HUES6 (cell line): ENCODE data around the gene SULT1A2.
"Not testable (repeated sequence)": the region's sequence is repeated elsewhere in the genome, so short reads cannot be mapped to it uniquely, and the experiment has no call there.

Source experiments
- H3K27ac ChIP-seq: 2 replicates; pipeline ENCODE4 v1.7.0; 2013; ENCODE audit warnings: low read depth, mild to moderate bottlenecking, low read length, inconsistent platforms
- H3K27me3 ChIP-seq: 2 replicates; pipeline ENCODE4 v1.6.1; 2013; ENCODE audit warnings: low read length; ENCODE audit not compliant: control insufficient read depth, insufficient read depth
- H3K36me3 ChIP-seq: 2 replicates; pipeline ENCODE4 v1.6.1; 2013; ENCODE audit warnings: low read length; ENCODE audit not compliant: control insufficient read depth, insufficient read depth
- H3K4me1 ChIP-seq: 2 replicates; pipeline ENCODE4 v1.6.1; 2013; ENCODE audit warnings: low read length; ENCODE audit not compliant: control insufficient read depth, insufficient read depth
- H3K4me3 ChIP-seq: 2 replicates; pipeline ENCODE4 v1.5.1; 2013; ENCODE audit warnings: low read depth, low read length
- H3K9ac ChIP-seq: one replicate; pipeline ENCODE4 v1.6.1; 2013; ENCODE audit warnings: mild to moderate bottlenecking, low read length
- H3K9me3 ChIP-seq: 2 replicates; pipeline ENCODE4 v1.6.1; 2013; ENCODE audit warnings: low read depth, low read length; ENCODE audit not compliant: control insufficient read depth, insufficient read depth

SULT1A2 gene

GRCh38 chr16:28608496-28608808, 11.6 kb upstream of the SULT1A2 start:
- H3K9ac ChIP-seq, H3K4me3 ChIP-seq: not testable (repeated sequence)

GRCh38 chr16:28607681-28608495, 11.0 kb upstream of the SULT1A2 start:
- H3K36me3 ChIP-seq, H3K27me3 ChIP-seq, H3K27ac ChIP-seq, H3K9me3 ChIP-seq, H3K9ac ChIP-seq, H3K4me3 ChIP-seq: not testable (repeated sequence)
- peaks cover 19% of the 10 kb centered on the region for H3K4me1 ChIP-seq

More at GRCh38 chr16:28608496-28608808, 11.6 kb upstream of the SULT1A2 start:
- H3K27me3 ChIP-seq, H3K9me3 ChIP-seq, H3K36me3 ChIP-seq, H3K27ac ChIP-seq: not testable (repeated sequence)
- H3K4me1 ChIP-seq, result peaks cover 19% of the 10 kb centered on the region

- Histone ChIP-seq H3K4me1 (peaks cover 19% of the 10 kb centered on the region), H3K36me3 (no peaks in the 10 kb centered on the region), H3K27me3 (no peaks in the 10 kb centered on the region)
Measured at GRCh38 chr16:28607116-28607623, 10.3 kb upstream of the SULT1A2 start.

GRCh38 chr16:28606291-28607115, 9.7 kb upstream of the SULT1A2 start:
- Histone ChIP-seq H3K27me3 (no peaks in the 10 kb centered on the region), H3K36me3 (no peaks in the 10 kb centered on the region), H3K9me3 (no peaks in the 10 kb centered on the region), H3K27ac (no peak overlapping the region), H3K9ac (no peak overlapping the region), H3K4me1 (peaks cover 19% of the 10 kb centered on the region), H3K4me3 (no peak overlapping the region)

More at GRCh38 chr16:28607116-28607623, 10.3 kb upstream of the SULT1A2 start:
- no peak overlapping the region for H3K27ac ChIP-seq
- no peak overlapping the region for H3K9ac ChIP-seq
- no peaks in the 10 kb centered on the region for H3K9me3 ChIP-seq
- H3K4me3 ChIP-seq, result no peak overlapping the region

GRCh38 chr16:28604186-28604565, 7.3 kb upstream of the SULT1A2 start:
- peaks cover 3% of the 10 kb centered on the region; the same call in 1 of the 2 replicates for H3K4me1 ChIP-seq
- no peak overlapping the region for H3K27ac ChIP-seq
- H3K36me3 ChIP-seq, result no peaks in the 10 kb centered on the region
- no peaks in the 10 kb centered on the region for H3K27me3 ChIP-seq
- H3K9ac ChIP-seq, result no peak overlapping the region
- no peaks in the 10 kb centered on the region for H3K9me3 ChIP-seq
- H3K4me3 ChIP-seq, result no peak overlapping the region

GRCh38 chr16:28603381-28604185, 6.7 kb upstream of the SULT1A2 start:
- no peaks in the 10 kb centered on the region for H3K9me3 ChIP-seq
- H3K27ac ChIP-seq, result no peak overlapping the region
- H3K9ac ChIP-seq, result no peak overlapping the region
- H3K27me3 ChIP-seq, result no peaks in the 10 kb centered on the region
- H3K4me3 ChIP-seq, result no peak overlapping the region
- no peaks in the 10 kb centered on the region for H3K36me3 ChIP-seq
- H3K4me1 ChIP-seq, result no peaks in the 10 kb centered on the region

- Histone ChIP-seq H3K9ac (no peak overlapping the region), H3K4me1 (peaks cover 7% of the 10 kb centered on the region), H3K36me3 (no peaks in the 10 kb centered on the region), H3K9me3 (no peaks in the 10 kb centered on the region), H3K27ac (no peak overlapping the region), H3K27me3 (no peaks in the 10 kb centered on the region), H3K4me3 (no peak overlapping the region)
Measured at GRCh38 chr16:28602529-28602928, 5.7 kb upstream of the SULT1A2 start.

GRCh38 chr16:28602062-28602461, 5.2 kb upstream of the SULT1A2 start:
- H3K27ac ChIP-seq, H3K27me3 ChIP-seq, H3K9ac ChIP-seq, H3K36me3 ChIP-seq, H3K4me3 ChIP-seq, H3K9me3 ChIP-seq: not testable (repeated sequence)
- H3K4me1 ChIP-seq, result peaks cover 12% of the 10 kb centered on the region

GRCh38 chr16:28601589-28601988, 4.7 kb upstream of the SULT1A2 start:
- H3K9ac ChIP-seq, H3K27me3 ChIP-seq, H3K27ac ChIP-seq, H3K9me3 ChIP-seq, H3K36me3 ChIP-seq, H3K4me3 ChIP-seq: not testable (repeated sequence)
- peaks cover 16% of the 10 kb centered on the region for H3K4me1 ChIP-seq

- not testable (repeated sequence) for H3K9ac ChIP-seq, H3K36me3 ChIP-seq, H3K27ac ChIP-seq, H3K4me3 ChIP-seq, H3K9me3 ChIP-seq, H3K27me3 ChIP-seq
- peaks cover 20% of the 10 kb centered on the region for H3K4me1 ChIP-seq
Measured at GRCh38 chr16:28600965-28601364, 4.1 kb upstream of the SULT1A2 start.
